NCI-H69 (cell line): ENCODE results near the gene DRAXIN.

Experiments
- DNase-seq: peaks from one replicate; lab custom pipeline; 2025; lab: John Stamatoyannopoulos, UW

The DRAXIN gene

GRCh38 chr1:11764115-11764514 is 72.6 kb downstream of the DRAXIN start:
- no peak for DNase-seq

GRCh38 chr1:11764519-11764918 is 73.0 kb downstream of the DRAXIN start:
- DNase-seq: no peak

DNA sequence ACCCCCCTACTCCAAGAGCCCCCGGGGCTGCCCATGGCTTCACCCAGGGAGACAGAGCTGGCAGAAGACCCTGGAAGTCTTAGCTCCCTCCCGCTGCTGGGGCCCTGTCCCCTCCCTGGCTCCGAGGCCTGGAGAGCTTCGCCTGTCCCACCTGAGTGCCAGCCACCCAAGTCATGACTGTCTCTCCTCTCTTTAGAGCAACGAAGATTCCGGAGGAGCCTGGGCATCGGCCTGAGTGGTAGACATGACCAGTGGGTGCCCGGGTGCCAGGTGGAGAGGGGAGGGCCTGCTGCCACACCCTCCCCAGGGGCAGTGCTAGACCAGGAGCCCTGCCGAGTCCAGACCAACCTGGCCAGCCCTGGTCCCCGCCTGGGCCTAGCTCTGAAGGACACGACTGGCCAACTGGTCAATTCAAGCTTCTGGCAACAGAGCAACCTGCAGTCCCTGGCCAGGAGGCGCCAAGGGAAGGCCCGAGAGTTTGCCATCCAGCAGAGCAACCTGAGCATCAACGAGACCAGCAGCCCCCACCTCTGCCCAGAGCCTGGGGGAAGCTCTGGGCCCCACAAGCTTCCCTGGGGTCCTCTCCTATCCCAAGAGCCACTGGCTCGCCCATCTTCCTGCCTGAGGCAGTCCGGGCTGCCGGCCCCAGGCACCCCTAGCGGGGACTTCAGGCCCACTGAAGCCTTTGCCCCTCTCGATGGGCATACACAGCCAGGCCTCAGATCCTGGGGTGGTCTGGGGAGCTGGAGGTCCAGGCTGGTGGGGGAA is 74.3 kb downstream of the DRAXIN start:
- no peak for DNase-seq

DNA sequence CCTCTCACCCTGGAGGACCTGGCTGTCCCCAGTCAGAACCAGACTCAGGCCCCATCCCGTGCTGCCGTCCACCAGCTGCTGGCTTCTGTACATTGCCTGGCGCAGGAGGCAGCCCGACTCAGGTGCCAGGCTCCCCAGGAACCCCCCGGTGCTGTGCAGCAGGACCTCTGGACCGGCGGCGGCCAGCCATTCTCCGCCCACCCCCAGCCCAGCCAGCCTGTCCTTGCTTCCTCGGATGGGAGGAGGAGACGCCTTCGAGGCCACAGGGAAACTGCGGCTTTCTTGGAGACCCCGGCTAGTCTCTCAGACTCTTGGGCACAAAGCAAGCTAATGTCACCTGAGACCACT is 74.9 kb downstream of the DRAXIN start:
- DNase-seq: no peak

- no peak for DNase-seq
Observed at GRCh38 chr1:11767922-11768704, 76.6 kb downstream of the DRAXIN start.

DNA sequence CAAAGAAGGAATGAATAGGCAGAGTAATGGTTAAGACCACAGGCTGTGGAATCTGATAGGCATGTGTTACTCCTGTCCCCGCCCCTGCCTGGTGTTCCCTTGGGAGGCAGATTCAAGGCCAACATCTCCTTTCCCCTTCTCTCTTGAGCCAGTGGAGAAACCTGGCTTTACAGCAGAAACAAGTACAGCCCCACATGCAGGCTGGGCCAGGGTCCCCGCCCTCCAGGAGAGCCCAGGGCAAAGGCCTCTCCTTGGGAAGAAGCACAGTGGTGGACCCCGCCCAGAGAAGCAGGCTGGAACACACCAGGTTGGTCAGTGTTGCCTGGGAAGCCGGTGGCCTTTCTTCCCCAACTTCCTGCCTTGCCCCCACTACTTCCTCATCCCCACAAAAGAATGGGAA is 77.3 kb downstream of the DRAXIN start:
- peak; percentile 20 for DNase-seq

GRCh38 chr1:11769274-11769673 is 77.8 kb downstream of the DRAXIN start:
- DNase-seq: no peak

- no peak for DNase-seq
Observed at GRCh38 chr1:11770011-11770410, 78.5 kb downstream of the DRAXIN start.

DNA sequence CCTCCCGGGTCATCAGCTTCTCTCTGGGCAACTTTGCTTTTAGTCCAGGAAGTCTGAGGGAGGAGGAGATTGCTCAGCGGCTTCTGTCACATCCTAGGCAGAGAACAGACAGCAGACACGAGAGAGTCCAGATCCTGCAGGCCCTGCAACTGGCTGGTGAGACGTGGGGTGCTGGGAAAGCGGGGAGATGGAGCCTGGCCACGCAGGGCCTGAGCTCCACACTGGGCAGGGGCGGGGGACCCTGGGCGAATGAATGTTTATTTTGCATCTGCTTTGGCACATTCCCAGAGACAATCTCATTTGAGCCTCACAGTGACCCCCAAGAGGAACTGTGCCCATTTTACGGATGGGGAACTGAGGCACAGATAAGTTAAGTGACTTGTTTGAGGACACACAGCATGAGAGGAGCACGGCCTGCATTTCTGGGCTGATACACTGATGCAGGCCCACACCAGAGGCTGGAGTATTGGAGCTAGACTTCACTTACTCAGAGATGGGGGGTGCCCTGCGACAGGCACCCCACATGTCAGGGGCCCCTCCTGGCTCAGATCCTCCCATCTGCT is 80.1 kb downstream of the DRAXIN start:
- DNase-seq: no peak

- peak; percentile 5 for DNase-seq
Observed at GRCh38 chr1:11772458-11772857, 80.9 kb downstream of the DRAXIN start.

- DNase-seq: no peak
Observed at GRCh38 chr1:11774753-11775152, 83.2 kb downstream of the DRAXIN start.
